WTC11 (cell line): ENCODE measurements around the gene TPGS1.

Experiments
- AR ChIP-seq: fragments of 250-450 bp; sonication (Bioruptor Pico); IDR thresholded peaks from 2 replicates; pipeline ENCODE4 v1.9.0; 2021; ENCODE audit warnings: mild to moderate bottlenecking
- ATF1 ChIP-seq: sonication (generic); formaldehyde crosslinking; IDR thresholded peaks from 2 replicates; pipeline ENCODE4 v1.8.1; 2023; ENCODE audit warnings: mild to moderate bottlenecking, moderate library complexity, missing genetic modification reagents
- ATF3 ChIP-seq: sonication (generic); formaldehyde crosslinking; conservative IDR thresholded peaks from 2 replicates; pipeline ENCODE4 v1.8.1; 2022; ENCODE audit warnings: mild to moderate bottlenecking, missing genetic modification reagents
- CREM ChIP-seq: sonication (generic); formaldehyde crosslinking; IDR thresholded peaks from 2 replicates; pipeline ENCODE4 v1.8.1; 2022; ENCODE audit warnings: mild to moderate bottlenecking, missing genetic modification reagents, moderate library complexity
- CTCF ChIP-seq: fragments of 200-600 bp; IDR thresholded peaks from 2 replicates; pipeline ENCODE4 v1.8.0; 2022; ENCODE audit warnings: antibody characterized with exemption
- FOXP4 ChIP-seq: sonication (generic); formaldehyde crosslinking; IDR thresholded peaks from 2 replicates; pipeline ENCODE4 v1.8.0; 2022; ENCODE audit warnings: mild to moderate bottlenecking, missing genetic modification reagents
- HMGA2 ChIP-seq: fragments of 250-450 bp; sonication (Bioruptor Pico); IDR thresholded peaks from 2 replicates; pipeline ENCODE4 v1.4.0; 2021; ENCODE audit warnings: mild to moderate bottlenecking, moderate library complexity
- MXD4 ChIP-seq: fragments of 250-450 bp; sonication (Bioruptor Pico); IDR thresholded peaks from 2 replicates; pipeline ENCODE4 v1.8.0; 2021; ENCODE audit warnings: mild to moderate bottlenecking, moderate library complexity, borderline replicate concordance
- USF2 ChIP-seq: sonication (generic); formaldehyde crosslinking; IDR thresholded peaks from 2 replicates; pipeline ENCODE4 v1.8.1; 2023; ENCODE audit warnings: mild to moderate bottlenecking, missing genetic modification reagents, moderate library complexity
- ZBTB21 ChIP-seq: sonication (generic); formaldehyde crosslinking; IDR thresholded peaks from 2 replicates; pipeline ENCODE4 v1.8.1; 2023; ENCODE audit warnings: mild to moderate bottlenecking, missing genetic modification reagents, borderline replicate concordance

GRCh38 chr19:497491-497868 lies 9.8 kb upstream of the TPGS1 start:
- no peak for TF ChIP-seq CTCF
- TF ChIP-seq FOXP4: no peak
- no peak for TF ChIP-seq HMGA2 (CRISPR knock-in tag)
- TF ChIP-seq MXD4 (CRISPR knock-in tag): no peak
- TF ChIP-seq ATF3 (CRISPR knock-in tag): no peak
- TF ChIP-seq ATF1 (CRISPR knock-in tag): no peak
- no peak for TF ChIP-seq AR (CRISPR knock-in tag)
- TF ChIP-seq USF2 (CRISPR knock-in tag): no peak
- TF ChIP-seq ZBTB21 (CRISPR knock-in tag): no peak
- TF ChIP-seq CREM (CRISPR knock-in tag): no peak
